Activated CD8-positive, alpha-beta memory T cell treated with anti-CD3 and anti-CD28 coated beads, Interleukin-2, amount 50 U/mL, for 24 hours (primary cell): Measurements from ENCODE around the gene CLEC11A.
A peak's percentile ranks its signal among the peaks of the same experiment; 100 is the strongest.

Source experiments
- DNase-seq: peaks from one replicate; pipeline ENCODE4 v3.0.0-alpha.2; 2020; ENCODE audit errors: extremely low read depth

Gene CLEC11A

GRCh38 chr19:50723069-50723468, at the start of gene CLEC11A:
Gene CLEC11A, plus strand, starts transcription at chr19:50723364. Its CDS starts 162 bp downstream, at chr19:50723526.
- no peak for DNase-seq

- DNase-seq, result no peak
Measured at GRCh38 chr19:50676625-50677197, 46.5 kb upstream of the CLEC11A start.

- no peak for DNase-seq
Measured at GRCh38 chr19:50677636-50678035, 45.5 kb upstream of the CLEC11A start.

GRCh38 chr19:50678323-50678722, 44.8 kb upstream of the CLEC11A start:
- no peak for DNase-seq

- DNase-seq, result peak; percentile 33
Measured at GRCh38 chr19:50679177-50680125, 43.7 kb upstream of the CLEC11A start.

GRCh38 chr19:50686310-50687032, 36.7 kb upstream of the CLEC11A start:
- no peak for DNase-seq

- no peak for DNase-seq
Measured at GRCh38 chr19:50688766-50689165, 34.4 kb upstream of the CLEC11A start.

GRCh38 chr19:50690439-50690838, 32.7 kb upstream of the CLEC11A start:
- no peak for DNase-seq

GRCh38 chr19:50693064-50693975, 29.8 kb upstream of the CLEC11A start:
- no peak for DNase-seq

- DNase-seq, result no peak
Measured at GRCh38 chr19:50694815-50695145, 28.4 kb upstream of the CLEC11A start.

GRCh38 chr19:50695251-50696093, 27.7 kb upstream of the CLEC11A start:
- DNase-seq, result no peak

GRCh38 chr19:50696094-50696483, 27.1 kb upstream of the CLEC11A start:
- no peak for DNase-seq

- DNase-seq, result no peak
Measured at GRCh38 chr19:50697414-50698124, 25.6 kb upstream of the CLEC11A start.

GRCh38 chr19:50701367-50701985, 21.7 kb upstream of the CLEC11A start:
- no peak for DNase-seq

- no peak for DNase-seq
Measured at GRCh38 chr19:50702158-50702870, 20.9 kb upstream of the CLEC11A start.

GRCh38 chr19:50702871-50703829, 20.0 kb upstream of the CLEC11A start:
- no peak for DNase-seq

GRCh38 chr19:50703915-50704796, 19.0 kb upstream of the CLEC11A start:
- no peak for DNase-seq
